GM21825 (cell line): ENCODE data around the gene FOXO1.

ENCODE experiments used
- ATAC-seq: cut with Tn5 transposase; IDR thresholded peaks from one replicate; pipeline ENCODE4 v1.9.1; 2021; ENCODE audit warnings: mild to moderate bottlenecking, moderate library complexity; ENCODE audit not compliant: unreplicated experiment

FOXO1 gene

GRCh38 chr13:40552895-40553294 is 113.5 kb downstream of the FOXO1 start:
- no peak for ATAC-seq

DNA sequence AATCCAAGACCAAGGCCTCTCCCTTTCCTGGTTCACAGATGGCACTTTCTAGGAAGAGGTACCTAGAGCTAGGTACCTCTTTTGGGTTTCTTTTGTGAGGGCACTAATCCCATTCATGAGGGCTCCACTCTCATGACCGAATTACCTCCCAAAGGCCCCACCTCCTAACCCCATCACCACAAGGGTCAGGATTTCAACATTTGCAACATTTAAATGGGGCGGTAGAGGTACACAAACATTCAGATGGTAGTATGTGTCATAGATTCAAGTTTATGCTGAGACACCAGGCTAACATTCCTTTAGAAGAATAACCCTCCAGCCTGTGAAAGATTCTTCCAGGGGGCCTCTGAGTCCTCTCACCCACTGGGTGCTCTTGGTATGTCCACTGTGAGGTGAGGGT is 116.3 kb downstream of the FOXO1 start:
- no peak for ATAC-seq

DNA sequence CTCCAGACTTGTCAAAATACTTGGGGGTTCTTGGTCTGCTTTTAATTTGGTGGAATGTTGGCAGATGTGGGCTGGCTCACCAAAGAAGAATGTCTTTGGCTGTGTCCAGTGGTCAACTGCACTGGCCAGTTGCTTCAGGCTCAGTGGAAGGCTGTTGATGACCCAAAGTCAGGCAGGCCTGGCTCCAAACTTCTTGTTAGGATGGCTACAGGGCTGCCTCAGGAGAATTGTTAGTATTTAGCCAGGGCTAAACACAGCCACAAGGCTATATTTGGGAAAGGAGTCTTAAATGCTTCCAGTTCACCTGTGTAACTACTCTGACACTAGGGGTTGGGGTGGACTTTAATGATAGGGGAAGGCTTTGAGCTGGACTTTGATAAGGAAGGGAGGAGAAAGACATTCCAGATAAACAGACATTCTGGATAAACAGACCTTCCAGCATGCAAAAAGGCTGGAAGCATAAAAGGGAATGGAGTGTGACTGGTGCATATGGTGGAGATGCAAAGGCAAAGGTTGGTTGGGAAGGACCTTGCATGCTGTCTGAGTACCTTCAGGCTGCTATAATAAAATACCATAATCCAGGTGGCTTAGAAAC is 116.8 kb downstream of the FOXO1 start:
- ATAC-seq = no peak

DNA sequence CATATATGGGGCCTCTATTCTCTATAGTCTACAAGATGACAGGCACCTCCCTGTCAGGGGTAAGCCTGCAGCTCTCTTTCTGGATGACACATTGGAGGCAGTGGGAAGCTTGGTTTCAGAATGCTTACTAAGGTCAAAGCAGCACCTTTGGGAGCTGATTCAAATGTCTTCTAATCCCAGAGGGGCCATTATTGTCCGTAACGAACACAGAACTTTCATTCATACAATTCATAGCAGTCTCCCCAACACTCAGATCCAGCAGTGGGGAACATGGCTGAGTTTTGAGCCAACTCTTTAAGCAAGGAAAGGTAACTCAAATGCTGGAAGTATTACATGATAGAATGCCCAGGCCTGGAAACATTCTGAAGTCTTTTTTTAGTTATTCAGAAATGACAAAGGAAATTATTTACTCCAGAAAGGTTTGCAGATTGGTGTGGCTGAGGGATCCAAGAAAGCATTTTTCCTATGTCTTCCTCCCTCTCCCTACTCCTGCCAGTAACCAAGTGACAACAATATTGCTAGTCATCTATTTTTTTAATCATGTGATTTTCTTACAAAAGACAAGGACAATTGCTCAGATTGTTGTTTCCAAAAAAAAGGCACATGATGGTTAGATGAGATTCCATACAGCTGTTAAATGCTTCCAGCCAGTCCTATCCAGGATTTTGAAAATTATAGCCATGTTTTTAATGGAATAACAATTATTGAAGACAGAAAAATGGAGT is 118.7 kb downstream of the FOXO1 start:
- no peak for ATAC-seq

- ATAC-seq = no peak
Measured at GRCh38 chr13:40546047-40546446, 120.4 kb downstream of the FOXO1 start.

DNA sequence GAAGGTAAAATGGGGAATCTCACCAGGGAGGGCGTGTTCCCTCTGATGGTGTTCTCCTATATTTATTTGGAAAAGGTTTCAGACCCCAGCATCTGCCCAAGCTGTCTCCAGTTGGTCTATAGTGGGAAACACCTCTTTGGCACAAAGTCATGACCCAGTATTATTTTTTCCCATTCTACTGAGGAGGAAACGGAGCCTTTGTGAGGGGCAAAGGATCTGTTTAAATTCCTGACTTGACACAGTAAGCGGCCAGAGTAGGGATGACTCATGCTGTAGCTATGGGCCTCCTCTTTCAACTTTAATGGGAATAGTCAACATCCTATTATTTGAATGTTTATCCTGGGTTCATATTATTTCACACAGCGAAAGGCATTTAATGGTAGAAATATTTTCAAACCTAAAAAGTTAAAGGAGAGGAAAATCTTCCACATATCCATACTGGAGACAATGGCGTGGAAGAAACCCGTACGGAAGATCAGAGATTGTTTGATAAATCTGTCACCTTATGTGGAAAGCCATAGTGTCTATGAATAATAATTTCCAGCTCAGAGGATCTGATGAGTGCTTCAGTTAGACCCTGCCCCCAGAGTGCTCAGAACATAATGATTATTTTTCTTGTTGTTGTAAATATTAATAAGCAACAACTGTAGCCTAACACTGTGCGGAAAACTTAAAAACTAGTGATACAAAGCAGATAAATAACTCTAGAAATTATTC is 126.0 kb downstream of the FOXO1 start:
- no peak for ATAC-seq

- ATAC-seq = no peak
Measured at GRCh38 chr13:40539576-40540327, 126.7 kb downstream of the FOXO1 start.

GRCh38 chr13:40537146-40537895 is 129.1 kb downstream of the FOXO1 start:
- ATAC-seq = no peak

GRCh38 chr13:40536443-40537113 is 129.9 kb downstream of the FOXO1 start:
- ATAC-seq = no peak

DNA sequence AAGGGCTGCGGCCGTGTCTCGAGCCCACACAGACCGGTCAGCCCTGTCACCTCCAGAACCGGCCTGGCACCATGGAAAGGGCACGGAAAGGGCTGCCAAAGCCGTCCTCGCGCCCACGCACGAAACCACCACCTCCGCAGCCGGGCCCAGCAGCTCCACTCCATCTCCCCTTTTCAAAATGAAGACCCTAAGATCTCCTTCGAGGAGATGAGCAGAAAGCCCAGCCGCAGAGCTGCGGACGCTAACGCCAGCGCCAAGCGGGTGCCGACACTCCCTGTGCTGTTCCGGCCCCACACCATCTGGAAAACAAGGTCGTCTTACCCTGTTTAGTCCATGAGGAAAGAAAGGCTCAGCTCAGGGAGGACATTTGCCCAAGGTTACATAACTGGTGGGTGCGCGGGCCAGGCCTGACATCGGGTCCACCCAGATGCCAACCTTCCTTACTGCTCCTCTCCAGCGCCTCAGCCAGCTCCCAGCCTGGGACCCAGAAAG is 131.1 kb downstream of the FOXO1 start:
- no peak for ATAC-seq

GRCh38 chr13:40534456-40534855 is 132.0 kb downstream of the FOXO1 start:
- no peak for ATAC-seq

- no peak for ATAC-seq
Measured at GRCh38 chr13:40533072-40533471, 133.4 kb downstream of the FOXO1 start.

DNA sequence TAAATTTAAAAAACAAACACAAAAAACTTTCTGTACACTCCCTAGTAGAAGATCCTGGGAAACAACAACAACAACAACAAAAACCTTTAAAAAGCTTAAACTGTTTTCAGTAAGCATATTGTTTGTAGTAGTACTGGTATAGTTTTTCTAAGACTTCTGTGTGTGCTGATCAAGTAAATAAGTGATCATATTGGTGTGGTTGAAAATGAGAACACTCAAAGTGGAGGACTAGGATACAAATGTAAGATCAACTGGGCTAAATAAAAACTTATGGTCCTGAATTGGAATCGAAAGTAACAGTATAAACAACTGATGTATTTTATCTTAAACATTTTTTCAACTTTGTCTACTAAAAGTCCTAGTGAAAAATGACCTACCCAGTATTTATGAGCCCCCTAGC is 135.5 kb downstream of the FOXO1 start:
- no peak for ATAC-seq

GRCh38 chr13:40528881-40529280 is 137.6 kb downstream of the FOXO1 start:
- no peak for ATAC-seq

DNA sequence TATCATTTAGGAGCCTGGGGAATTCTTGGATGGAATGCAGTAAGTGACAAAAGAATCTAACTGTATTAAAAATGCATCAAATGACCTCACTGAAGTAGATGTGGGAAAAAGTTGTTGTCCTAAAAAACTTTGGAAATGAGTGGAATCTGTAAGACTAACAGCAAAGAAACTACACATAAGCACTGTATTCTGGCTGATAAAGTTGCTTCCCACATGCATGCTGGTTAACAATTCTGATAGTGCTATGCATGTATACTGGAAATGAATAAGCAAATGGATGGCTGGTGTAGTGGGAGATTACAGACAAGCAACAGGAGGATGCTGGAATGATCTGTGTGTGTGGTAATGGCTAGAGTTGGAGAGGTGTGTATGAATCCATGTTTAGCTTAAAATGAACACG is 138.5 kb downstream of the FOXO1 start:
- no peak for ATAC-seq

GRCh38 chr13:40522282-40522681 is 144.2 kb downstream of the FOXO1 start:
- ATAC-seq = no peak

DNA sequence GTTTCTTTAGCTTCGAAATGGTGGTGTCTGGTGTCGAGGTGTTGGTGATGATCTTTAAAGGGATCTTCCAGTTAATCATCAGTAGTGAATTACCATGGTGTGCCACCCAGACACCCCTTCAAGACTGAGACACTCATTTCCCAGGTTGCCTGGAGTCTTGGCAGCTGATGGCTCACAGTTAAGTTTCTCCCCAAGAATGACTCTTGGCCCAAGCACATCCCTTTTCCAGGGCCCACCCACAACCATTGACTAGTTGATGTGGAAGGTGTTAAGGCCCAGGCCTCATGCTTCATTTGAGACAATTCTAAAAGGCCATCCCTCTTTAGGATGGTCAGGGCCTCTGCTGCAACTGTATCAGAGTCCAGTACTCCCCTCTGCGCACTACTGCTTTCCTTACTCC is 145.5 kb downstream of the FOXO1 start:
- ATAC-seq = no peak

- ATAC-seq = no peak
Measured at GRCh38 chr13:40519637-40520036, 146.8 kb downstream of the FOXO1 start.

- peak; percentile 40 for ATAC-seq
Measured at GRCh38 chr13:40518481-40518882, 148.0 kb downstream of the FOXO1 start.
